ENCODE results near the gene BLTP1. TPM values are rescaled to one million over a fixed set of nuclear protein-coding genes. Genes with fewer than 3 reads are reported as not detected.

The BLTP1 gene
- total and polyA plus RNA-seq, 2 of the 13 experiments (the other 11 are each of a cell fraction or from before 2014, with no cell fraction given), result 27.7 to 33.1 TPM

DNA sequence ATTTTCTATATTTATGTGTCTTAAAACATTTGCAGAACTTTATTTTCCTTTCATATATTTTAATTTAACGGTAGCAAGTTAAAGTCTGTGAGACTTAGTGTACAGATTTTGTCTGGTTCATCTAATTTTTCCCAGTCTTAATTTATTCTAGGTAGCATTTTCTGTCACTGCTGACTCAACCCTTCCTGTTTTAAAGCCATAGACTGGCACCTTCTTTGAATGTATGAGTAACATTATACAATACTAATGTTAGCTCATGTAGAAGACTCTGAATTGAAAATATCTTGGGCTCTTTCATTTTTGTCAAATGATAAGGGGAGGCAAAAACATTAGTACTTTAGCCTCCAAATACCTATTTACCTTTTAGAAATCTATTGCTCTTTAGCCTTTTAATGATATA lies 43.6 kb downstream of the BLTP1 start:
- in situ Hi-C loops (cut with HindIII; ENCODE audit: extremely low pct_ligation_motif_present, low pct_unique_long_range_greater_than_20kb) (no loop called here), intact Hi-C loops (cut with micrococcal nuclease; ENCODE audit: unreplicated experiment) (no loop called here)
- H3K36me3 ChIP-seq (replicated peaks in 1 of 2; ENCODE audit: control insufficient read depth in 1 of 2, insufficient read depth in 2 of 2, low read length in 2 of 2), result peaks cover 2% of the 10 kb centered on the region in 2 experiments; a peak in 2 of 5 replicates
- ATAC-seq, result no peak
- POLR2A ChIA-PET, result no interaction called here
- BruUV-seq (replicated peaks), result no TSS peak
- H3K79me2 ChIP-seq (ENCODE audit: insufficient read depth, low read length), result no peaks in the 10 kb centered on the region
- H3K27me3 ChIP-seq (ENCODE audit: control insufficient read depth in 1 of 2, insufficient read depth in 2 of 2, low read length in 2 of 2), result no peaks in the 10 kb centered on the region
- H3K4me2 ChIP-seq (ENCODE audit: low read depth, low read length), result no peak overlapping the region
- no peak overlapping the region for H3K9ac ChIP-seq (ENCODE audit: insufficient read depth, low read depth, low read length)
- no peaks in the 10 kb centered on the region; the same call in 1 of the 2 replicates for H4K20me1 ChIP-seq (ENCODE audit: insufficient read depth, low read length)
- no peak for DNase-seq (ENCODE audit: low spot score)
- FAIRE-seq, result no peak
- CTCF ChIA-PET (ENCODE audit: low intra/inter-chr PET ratio, low total read pairs), result no interaction called here
- H3K9me3 ChIP-seq (ENCODE audit: low read length), result no peaks in the 10 kb centered on the region
- TF ChIP-seq, protein P1, sequence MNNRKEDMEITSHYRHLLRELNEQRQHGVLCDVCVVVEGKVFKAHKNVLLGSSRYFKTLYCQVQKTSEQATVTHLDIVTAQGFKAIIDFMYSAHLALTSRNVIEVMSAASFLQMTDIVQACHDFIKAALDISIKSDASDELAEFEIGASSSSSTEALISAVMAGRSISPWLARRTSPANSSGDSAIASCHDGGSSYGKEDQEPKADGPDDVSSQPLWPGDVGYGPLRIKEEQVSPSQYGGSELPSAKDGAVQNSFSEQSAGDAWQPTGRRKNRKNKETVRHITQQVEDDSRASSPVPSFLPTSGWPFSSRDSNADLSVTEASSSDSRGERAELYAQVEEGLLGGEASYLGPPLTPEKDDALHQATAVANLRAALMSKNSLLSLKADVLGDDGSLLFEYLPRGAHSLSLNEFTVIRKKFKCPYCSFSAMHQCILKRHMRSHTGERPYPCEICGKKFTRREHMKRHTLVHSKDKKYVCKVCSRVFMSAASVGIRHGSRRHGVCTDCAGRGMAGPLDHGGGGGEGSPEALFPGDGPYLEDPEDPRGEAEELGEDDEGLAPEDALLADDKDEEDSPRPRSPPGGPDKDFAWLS (CRISPR knock-in tag; IDR thresholded peaks at IDR 0.05; ENCODE audit: borderline replicate concordance), result no peak
- no peak for TF ChIP-seq PHF5A (CRISPR knock-in tag; IDR thresholded peaks at IDR 0.05; ENCODE audit: low read depth, unreplicated experiment)
- TF ChIP-seq ONECUT2 (CRISPR knock-in tag; IDR thresholded peaks at IDR 0.05), result no peak
- no peak for TF ChIP-seq YY1 (IDR thresholded peaks at IDR 0.05; ENCODE audit: insufficient read depth, insufficient replicate concordance, low read depth, low read length)
- no peak for TF ChIP-seq ZNF24 (IDR thresholded peaks at IDR 0.05)
- TF ChIP-seq, protein P2, sequence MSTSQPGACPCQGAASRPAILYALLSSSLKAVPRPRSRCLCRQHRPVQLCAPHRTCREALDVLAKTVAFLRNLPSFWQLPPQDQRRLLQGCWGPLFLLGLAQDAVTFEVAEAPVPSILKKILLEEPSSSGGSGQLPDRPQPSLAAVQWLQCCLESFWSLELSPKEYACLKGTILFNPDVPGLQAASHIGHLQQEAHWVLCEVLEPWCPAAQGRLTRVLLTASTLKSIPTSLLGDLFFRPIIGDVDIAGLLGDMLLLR (CRISPR knock-in tag; IDR thresholded peaks at IDR 0.05), result no peak
- H3K4me3 ChIP-seq (replicated peaks in 1 of 3; ENCODE audit: insufficient read depth in 1 of 3, low read depth in 2 of 3, low read length in 3 of 3), result no peak overlapping the region
- WGBS (ENCODE audit: low lambda C conversion rate), result 97% methylated on average over 1 of the region's 1 CpG
- H2AFZ ChIP-seq (ENCODE audit: low read length), result no peak overlapping the region
- H3K27ac ChIP-seq (ENCODE audit: extremely low read length, insufficient read depth, low read length), result no peak overlapping the region
- H3K4me1 ChIP-seq (ENCODE audit: insufficient read depth, low read length), result no peaks in the 10 kb centered on the region

Other genes with a start within 250 kb of the BLTP1 start
- gene TRPC3, start 200.3 kb upstream of the BLTP1 start, total RNA-seq (2016; rRNA removed; fragmentation: Illumina TruSeq; extraction: Trizol), result not detected in 2 replicates
- not detected in 2 replicates for gene TRPC3, start 200.3 kb upstream of the BLTP1 start, polyA plus RNA-seq (2011; rRNA removed)
- gene ADAD1, start 226.7 kb downstream of the BLTP1 start, total RNA-seq (2016; rRNA removed; fragmentation: Illumina TruSeq; extraction: Trizol), result not detected in 2 replicates
- not detected in 2 replicates for gene ADAD1, start 226.7 kb downstream of the BLTP1 start, polyA plus RNA-seq (2011; rRNA removed)

All from HepG2 (cell line).